ENCODE measurements around the gene TAMM41.

The TAMM41 gene

DNA sequence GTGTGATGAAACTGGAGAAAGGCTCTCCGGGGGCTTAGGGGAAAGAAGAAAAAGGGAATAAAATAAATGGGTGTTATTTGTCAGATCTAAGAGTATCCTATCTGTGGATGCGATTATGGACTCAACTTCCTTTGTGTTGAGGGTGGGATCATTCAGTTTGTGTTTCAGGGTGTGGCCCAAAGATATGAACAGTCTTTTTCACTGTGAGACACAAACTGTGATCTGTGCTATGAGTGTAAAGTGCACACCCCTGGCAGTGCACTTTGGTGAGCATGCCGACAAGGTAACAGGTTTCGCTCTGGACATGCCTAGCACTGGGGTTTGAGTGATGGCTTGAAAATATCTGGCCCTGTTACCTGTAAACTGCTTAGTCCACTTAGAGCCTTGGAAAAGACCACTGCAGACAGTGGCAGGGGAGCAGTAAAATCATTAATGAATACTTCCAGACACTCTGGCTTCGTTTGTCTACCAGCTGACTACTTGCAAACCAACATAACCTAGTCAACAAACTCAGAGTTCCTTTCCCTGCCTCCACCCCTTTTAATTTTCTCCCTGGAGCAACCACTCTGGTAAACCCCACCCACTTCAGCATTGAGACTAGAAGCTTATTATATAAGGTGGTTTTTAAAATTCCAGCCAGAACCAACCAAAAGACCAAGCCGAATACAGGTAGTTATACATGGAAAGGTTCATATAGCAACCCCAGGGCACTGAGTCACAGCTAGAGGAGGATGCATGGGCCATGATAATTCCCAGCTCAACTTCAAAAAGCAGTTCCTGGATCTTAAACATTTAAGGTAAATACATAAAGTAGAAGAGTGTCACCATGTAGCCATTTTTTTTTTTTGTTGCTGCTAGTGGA is 55.1 kb downstream of the TAMM41 start:
- no peak for DNase-seq
- H3K9me3 Mint-ChIP-seq = peaks cover 5% of the 10 kb centered on the region
- peaks cover 78% of the 10 kb centered on the region for H3K36me3 Mint-ChIP-seq (ENCODE audit: low read depth)
- no peaks in the 10 kb centered on the region for H3K27me3 Mint-ChIP-seq (ENCODE audit: low read depth, poor library complexity)
- H3K27ac Mint-ChIP-seq = no peak overlapping the region
- TF ChIP-seq, protein P1, sequence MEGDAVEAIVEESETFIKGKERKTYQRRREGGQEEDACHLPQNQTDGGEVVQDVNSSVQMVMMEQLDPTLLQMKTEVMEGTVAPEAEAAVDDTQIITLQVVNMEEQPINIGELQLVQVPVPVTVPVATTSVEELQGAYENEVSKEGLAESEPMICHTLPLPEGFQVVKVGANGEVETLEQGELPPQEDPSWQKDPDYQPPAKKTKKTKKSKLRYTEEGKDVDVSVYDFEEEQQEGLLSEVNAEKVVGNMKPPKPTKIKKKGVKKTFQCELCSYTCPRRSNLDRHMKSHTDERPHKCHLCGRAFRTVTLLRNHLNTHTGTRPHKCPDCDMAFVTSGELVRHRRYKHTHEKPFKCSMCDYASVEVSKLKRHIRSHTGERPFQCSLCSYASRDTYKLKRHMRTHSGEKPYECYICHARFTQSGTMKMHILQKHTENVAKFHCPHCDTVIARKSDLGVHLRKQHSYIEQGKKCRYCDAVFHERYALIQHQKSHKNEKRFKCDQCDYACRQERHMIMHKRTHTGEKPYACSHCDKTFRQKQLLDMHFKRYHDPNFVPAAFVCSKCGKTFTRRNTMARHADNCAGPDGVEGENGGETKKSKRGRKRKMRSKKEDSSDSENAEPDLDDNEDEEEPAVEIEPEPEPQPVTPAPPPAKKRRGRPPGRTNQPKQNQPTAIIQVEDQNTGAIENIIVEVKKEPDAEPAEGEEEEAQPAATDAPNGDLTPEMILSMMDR (IDR thresholded peaks at IDR 0.05) = no peak
- peaks cover 8% of the 10 kb centered on the region for H3K4me1 Mint-ChIP-seq
- no peak overlapping the region for H3K4me3 Mint-ChIP-seq

DNA sequence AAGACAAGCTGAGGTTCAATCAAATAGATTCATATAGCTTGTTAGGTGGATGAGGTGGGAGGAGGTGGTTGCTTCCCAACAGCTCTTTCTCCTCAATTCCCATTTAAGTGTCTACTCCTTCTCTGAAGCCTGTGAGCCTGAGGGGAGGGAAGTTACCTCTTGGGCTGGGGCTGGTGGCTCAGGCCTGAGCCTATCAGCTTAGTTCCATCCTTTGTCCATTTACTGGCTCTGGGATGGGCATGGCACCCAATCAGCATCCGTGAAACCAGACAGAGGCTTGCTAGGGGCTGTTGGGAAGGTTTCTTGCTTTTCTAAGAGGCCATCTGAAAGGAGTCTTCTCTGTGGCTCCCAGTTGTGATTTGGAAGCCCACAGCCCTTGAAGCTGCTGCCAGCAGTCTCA is 57.3 kb downstream of the TAMM41 start:
- Mint-ChIP-seq H3K36me3 (ENCODE audit: low read depth) (peaks cover 78% of the 10 kb centered on the region), H3K27ac (peak overlapping the region; percentile 66), H3K27me3 (ENCODE audit: low read depth, poor library complexity) (no peaks in the 10 kb centered on the region), H3K9me3 (peaks cover 3% of the 10 kb centered on the region), H3K4me1 (no peaks in the 10 kb centered on the region), H3K4me3 (no peak overlapping the region)
- DNase-seq = no peak
- TF ChIP-seq, protein P1 (IDR thresholded peaks at IDR 0.05) = no peak

DNA sequence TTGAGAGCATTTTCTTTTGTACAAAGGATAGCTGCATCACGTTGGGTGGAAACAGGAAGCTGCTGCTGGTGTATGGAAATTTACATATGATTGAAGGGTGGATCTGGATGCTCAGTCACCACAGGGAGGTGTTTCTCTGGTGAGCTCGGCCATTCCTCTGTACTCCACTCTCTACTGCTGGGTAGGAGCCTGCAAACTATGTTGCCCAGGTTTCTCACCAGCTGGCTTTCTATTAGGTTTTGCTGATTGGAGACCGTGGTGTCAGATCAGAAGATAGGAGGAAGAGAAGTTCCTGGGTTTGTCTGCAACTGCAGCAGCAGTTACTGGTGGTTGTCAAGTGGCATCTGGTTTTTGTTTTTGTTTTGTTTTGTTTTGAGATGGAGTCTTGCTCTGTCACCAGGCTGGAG is 61.7 kb downstream of the TAMM41 start:
- peak overlapping the region; percentile 45 for H3K27ac Mint-ChIP-seq
- peaks cover 3% of the 10 kb centered on the region for H3K9me3 Mint-ChIP-seq
- DNase-seq = no peak
- no peak overlapping the region for H3K4me3 Mint-ChIP-seq
- TF ChIP-seq, protein P1 (IDR thresholded peaks at IDR 0.05) = no peak
- no peaks in the 10 kb centered on the region for H3K27me3 Mint-ChIP-seq (ENCODE audit: low read depth, poor library complexity)
- peaks cover 61% of the 10 kb centered on the region for H3K36me3 Mint-ChIP-seq (ENCODE audit: low read depth)
- H3K4me1 Mint-ChIP-seq = peaks cover 3% of the 10 kb centered on the region

DNA sequence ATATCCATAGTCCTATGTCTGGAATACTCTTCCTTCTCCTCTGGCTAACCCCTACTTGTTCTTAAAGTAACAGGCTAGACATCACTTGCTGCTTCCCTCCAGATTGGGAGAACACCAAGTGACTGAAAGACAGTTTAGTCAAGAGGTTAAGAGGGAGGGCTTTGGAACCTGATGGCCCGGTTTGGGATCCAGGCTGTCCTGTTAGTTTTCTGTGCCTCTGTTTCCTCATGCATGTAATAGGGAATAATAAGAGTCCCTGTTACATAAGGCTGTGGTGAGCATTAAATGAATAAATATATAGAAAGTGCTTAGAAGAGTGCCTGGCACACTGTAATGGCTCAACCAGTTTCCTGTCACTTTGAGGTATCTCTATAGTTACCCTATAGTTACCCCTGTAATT is 66.3 kb downstream of the TAMM41 start:
- TF ChIP-seq, protein P1 (IDR thresholded peaks at IDR 0.05) = no peak
- H3K9me3 Mint-ChIP-seq = peaks cover 13% of the 10 kb centered on the region
- no peak for DNase-seq
- peaks cover 21% of the 10 kb centered on the region for H3K4me1 Mint-ChIP-seq
- peaks cover 58% of the 10 kb centered on the region for H3K36me3 Mint-ChIP-seq (ENCODE audit: low read depth)
- H3K4me3 Mint-ChIP-seq = no peak overlapping the region
- no peaks in the 10 kb centered on the region for H3K27me3 Mint-ChIP-seq (ENCODE audit: low read depth, poor library complexity)
- H3K27ac Mint-ChIP-seq = no peak overlapping the region

DNA sequence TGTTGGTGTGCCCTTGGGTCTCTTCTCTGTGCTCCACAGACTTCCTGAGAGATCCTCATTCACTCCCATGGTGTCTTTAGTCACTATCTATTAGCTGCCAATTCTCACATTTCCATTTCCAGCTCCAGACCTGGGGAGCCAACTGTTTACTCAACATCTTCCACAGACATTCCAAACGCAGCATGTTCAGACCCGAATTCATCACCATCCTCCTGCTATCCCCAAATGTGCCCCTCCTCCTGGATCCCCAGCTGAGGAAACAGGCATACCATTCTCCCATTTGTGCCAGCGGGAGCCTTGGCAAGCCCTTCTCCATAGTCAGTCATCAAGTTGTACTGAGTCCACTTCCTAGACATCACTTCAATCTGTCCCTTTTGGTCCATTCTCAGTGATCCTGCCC is 67.1 kb downstream of the TAMM41 start:
- H3K27me3 Mint-ChIP-seq (ENCODE audit: low read depth, poor library complexity) = no peaks in the 10 kb centered on the region
- H3K36me3 Mint-ChIP-seq (ENCODE audit: low read depth) = peaks cover 54% of the 10 kb centered on the region
- DNase-seq = no peak
- peaks cover 14% of the 10 kb centered on the region for H3K9me3 Mint-ChIP-seq
- peaks cover 24% of the 10 kb centered on the region for H3K4me1 Mint-ChIP-seq
- TF ChIP-seq, protein P1 (IDR thresholded peaks at IDR 0.05) = no peak
- H3K4me3 Mint-ChIP-seq = no peak overlapping the region
- peak overlapping the region; percentile 72 for H3K27ac Mint-ChIP-seq

DNA sequence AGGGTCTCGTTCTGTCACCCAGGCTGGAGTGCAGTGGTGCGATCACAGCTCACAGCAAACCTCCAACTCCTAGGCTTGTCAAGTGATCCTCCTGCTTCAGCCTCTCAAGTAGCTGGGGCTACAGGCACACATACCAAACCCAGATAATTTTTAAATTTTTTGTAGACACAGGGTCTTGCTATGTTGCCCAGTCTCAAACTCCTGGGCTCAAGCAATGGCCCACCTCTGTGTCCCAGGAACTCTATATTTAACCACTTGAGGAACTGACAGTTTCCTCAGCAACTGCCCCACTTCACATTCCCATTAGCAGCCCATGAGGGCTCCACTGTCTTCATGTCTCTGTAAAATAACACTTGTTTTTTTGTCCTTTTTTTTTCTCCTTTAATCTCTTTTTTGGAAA is 68.4 kb downstream of the TAMM41 start:
- Mint-ChIP-seq H3K9me3 (peaks cover 14% of the 10 kb centered on the region), H3K27me3 (ENCODE audit: low read depth, poor library complexity) (no peaks in the 10 kb centered on the region), H3K27ac (no peak overlapping the region), H3K4me1 (peaks cover 27% of the 10 kb centered on the region), H3K4me3 (no peak overlapping the region), H3K36me3 (ENCODE audit: low read depth) (peaks cover 50% of the 10 kb centered on the region)
- TF ChIP-seq, protein P1 (IDR thresholded peaks at IDR 0.05) = no peak
- no peak for DNase-seq

All from nephron progenitor cell (in vitro differentiated cells).